Glomerular endothelial cell (primary cell): ENCODE results near the gene APH1A. TPM values are rescaled to one million over a fixed set of nuclear protein-coding genes. Genes with fewer than 3 reads are reported as not detected.
"Not testable (repeated sequence)": the region's sequence is repeated elsewhere in the genome, so short reads cannot be mapped to it uniquely, and the experiment has no call there.

Experiments used
- DNase-seq: peaks from one replicate; pipeline ENCODE4 v3.0.0-alpha.2; 2011; ENCODE audit warnings: low read depth, low spot score; ENCODE audit errors: extremely low read depth
- total RNA-seq: library from RNA; depleted of rRNA; stranded (reverse); fragments of >200 nt; gene quantifications from 2 replicates; pipeline ENCODE4 v1.2.3, GENCODE V29; 2015

Gene APH1A
- total RNA-seq, 1 donor from 2014 or later: 151 TPM

- no peak for DNase-seq
These were observed 635 bp upstream of the APH1A start for GRCh38 chr1:150269451-150269850.

GRCh38 chr1:150268340-150268704 is 494 bp downstream of the APH1A start:
- DNase-seq: no peak

- DNase-seq: no peak
These were observed 920 bp downstream of the APH1A start for GRCh38 chr1:150267896-150268295.

- no peak for DNase-seq
These were observed 5.3 kb downstream of the APH1A start for GRCh38 chr1:150263549-150263948.

DNA sequence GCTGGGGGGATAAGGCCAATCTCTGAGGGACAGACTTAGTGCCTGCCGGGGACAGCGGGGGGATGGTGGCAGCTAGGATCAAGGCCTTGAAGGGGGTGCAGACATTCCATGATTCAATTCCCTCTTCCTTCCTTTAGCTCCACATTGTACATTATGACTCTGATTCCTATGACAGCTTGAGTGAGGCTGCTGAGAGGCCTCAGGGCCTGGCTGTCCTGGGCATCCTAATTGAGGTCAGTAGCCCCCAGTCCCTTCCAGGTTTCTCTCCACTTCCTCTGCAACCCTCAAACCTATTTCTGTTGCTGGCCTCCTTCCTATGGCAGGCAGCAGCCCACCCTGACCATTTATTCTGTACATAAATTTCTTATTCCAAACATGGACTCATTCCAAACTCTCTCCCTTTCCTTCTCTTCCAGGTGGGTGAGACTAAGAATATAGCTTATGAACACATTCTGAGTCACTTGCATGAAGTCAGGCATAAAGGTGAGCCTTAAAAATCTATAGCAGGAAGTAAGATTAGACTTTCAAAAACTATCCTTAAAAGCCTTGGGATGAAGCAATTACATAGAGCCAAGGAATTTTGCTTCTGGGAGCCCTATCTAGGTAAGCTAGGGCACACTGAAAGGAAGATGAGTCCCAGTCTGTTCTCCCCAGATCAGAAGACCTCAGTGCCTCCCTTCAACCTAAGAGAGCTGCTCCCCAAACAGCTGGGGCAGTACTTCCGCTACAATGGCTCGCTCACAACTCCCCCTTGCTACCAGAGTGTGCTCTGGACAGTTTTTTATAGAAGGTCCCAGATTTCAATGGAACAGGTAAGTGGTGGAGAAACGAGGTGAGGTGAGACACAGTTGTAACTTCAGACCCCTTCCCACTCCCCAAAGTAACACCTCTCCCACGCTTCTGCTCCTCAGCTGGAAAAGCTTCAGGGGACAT is 6.2 kb downstream of the APH1A start:
- DNase-seq: no peak

DNA sequence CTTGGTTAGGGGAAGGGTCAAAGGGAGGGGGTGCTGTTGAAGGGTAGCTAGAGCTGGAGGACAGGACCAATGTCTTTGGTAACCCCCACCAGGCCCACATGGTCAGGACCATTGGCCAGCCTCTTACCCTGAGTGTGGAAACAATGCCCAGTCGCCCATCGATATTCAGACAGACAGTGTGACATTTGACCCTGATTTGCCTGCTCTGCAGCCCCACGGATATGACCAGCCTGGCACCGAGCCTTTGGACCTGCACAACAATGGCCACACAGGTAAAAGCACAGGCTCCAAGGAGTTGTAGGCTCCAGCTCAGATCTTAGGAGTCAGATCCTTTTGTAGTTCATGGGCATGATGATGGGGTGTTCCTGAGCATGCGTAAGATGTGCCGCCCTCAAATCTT is 7.4 kb downstream of the APH1A start:
- no peak for DNase-seq

DNA sequence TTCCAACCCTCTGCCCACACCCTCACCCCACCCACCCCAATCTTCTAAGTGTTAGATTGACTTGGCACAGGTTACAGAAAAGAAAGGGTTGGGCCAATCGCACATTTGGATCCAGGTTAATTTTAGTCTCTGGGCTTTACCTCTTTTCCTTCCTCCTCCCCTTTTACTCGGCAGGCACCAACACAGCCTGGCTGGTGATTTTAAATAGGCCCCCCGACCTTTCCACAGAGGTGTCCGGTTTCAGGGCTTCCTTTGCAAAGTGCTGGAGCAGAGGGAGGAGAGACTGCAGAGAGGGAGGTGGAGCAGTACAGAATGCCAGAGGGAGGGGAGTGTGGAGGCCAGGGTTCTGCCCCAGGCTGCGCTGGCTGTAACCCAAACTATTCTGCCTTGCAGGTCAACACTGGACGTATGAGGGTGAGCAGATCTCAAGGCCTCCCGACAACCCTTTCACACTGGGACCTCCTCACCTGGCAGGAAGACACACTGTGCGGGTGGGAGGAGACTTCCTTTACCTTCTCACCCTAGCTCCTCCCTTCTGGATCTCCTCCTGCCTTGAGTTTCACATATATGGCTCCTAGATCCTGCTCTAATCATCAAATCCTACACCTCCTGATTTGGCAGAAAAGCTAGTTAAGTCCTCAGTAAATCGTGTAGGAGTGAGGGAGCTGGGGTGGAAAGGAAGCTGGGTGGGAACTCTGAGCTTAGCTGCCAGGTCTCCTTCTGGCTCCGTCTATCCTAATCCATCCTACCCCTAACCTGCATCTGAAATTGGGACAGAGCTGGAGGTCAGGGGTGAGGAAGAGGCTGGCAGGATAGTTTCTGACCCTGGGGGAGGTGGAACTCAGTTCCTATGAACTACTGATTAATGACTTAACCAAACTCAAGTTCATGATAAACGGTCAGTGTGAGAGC is 8.8 kb downstream of the APH1A start:
- DNase-seq: no peak

- no peak for DNase-seq
These were observed 9.6 kb downstream of the APH1A start for GRCh38 chr1:150259217-150259616.

DNA sequence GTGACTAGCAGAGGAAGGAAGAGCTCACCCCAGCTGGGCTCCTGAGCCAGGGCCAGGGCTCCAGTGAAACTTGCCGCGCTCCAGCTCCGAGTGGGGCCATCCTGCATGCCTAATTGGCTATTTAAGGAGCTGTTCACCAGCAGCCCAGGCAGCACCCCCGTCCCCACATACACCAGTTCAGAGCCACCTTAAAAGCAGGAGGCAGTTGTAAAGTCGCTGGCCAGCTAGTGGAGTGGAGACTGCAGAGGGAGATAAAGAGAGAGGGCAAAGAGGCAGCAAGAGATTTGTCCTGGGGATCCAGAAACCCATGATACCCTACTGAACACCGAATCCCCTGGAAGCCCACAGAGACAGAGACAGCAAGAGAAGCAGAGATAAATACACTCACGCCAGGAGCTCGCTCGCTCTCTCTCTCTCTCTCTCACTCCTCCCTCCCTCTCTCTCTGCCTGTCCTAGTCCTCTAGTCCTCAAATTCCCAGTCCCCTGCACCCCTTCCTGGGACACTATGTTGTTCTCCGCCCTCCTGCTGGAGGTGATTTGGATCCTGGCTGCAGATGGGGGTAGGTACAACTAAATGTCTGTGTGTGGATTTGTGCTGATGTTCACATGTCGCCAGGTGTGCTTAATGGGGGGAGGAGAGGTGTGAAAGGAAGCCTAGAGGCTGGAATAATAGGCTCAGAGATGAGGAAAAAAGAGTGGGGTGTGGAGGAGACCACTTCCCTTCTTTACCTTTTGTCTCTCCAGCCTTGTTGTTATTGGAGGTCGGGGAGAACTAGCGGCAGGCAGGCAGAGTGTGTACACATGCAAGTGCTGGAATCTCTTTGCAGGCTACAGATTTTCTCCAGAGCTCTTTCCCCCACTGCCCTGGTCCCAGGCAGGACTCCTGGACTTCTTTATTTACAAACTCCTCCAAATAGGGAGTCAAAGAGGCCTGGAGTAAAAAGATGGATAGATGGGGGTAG is 10.9 kb downstream of the APH1A start, which contains the start of gene CA14:
TSS of gene CA14 (plus strand) at position 151 of the 962 bp plus-strand sequence. CDS start at position 506, 355 bp downstream.
- no peak for DNase-seq

DNA sequence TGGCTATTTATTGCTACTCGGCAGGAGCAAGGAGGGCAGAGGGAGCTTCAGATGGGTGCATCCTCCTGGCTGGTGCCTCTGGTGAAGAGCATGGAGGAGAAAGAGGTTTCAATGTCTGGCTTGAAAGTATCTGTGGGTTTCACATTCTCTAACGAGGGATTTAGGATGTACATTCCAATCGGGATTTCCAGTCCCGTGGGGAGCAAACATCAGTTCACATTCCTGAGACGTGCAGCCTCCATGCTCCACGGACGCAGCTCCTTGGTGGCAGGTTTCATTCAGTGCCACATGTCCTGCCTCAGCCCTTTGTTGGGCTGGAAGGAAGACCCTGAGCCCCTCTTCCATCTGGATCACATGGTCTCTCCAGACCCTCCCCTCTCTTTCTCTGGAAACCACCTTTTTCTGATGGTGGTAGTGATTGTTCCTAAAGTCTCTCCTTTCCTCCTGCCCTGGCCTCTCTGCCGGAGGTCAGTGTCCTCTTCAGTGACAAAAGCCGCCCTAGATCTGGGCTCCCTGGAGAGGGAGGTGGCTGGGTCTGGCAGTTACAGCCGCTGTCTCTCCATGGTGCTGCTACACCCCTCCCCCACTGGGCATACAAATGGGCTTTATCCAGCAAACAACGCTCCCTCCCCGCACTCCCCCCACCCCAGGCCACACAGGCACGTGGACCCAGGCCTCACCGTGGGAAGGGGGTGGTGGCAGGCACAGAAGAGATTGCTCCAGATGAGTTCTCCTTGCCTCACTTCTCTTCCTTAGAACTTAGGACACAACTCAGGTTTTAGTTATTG is 12.1 kb downstream of the APH1A start:
- DNase-seq: no peak

DNA sequence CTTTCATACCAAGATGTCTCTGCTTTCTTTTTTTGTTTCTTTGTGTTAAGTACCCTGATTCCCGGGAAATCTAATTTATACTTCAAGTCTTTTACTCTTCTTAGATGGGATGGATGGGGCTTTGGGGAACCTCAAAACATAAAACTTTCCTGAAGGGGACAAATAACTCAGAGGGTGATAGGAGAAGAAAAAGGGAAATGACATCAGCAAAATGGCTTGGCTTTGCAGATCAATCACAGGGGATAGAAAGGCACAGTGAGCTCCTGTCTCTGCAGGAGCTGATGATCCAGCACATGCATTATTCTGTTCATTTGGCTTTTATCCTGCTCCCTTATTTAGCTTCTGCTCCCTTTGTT is 12.6 kb downstream of the APH1A start:
- no peak for DNase-seq

- no peak for DNase-seq
These were observed 18.9 kb downstream of the APH1A start for GRCh38 chr1:150249936-150250335.

GRCh38 chr1:150243003-150243402 is 25.8 kb downstream of the APH1A start:
- no peak for DNase-seq

GRCh38 chr1:150237746-150238145 is 31.1 kb downstream of the APH1A start:
- no peak for DNase-seq

DNA sequence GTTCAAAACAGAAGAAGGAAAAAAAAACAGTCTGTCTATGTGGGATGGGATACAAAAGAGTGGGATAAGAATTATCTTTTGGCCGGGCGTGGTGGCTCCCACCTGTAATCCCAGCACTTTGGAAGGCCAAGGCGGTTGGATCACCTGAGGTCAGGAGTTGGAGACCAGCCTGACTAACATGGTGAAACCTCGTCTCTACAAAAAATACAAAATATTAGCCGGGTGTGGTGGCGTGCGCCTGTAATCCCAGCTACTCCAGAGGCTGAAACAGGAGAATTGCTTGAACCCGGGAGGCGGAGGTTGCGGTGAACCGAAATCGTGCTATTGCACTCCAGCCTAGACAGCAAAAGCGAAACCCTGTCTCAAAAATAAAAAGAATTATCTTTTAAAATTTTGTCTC is 31.6 kb downstream of the APH1A start:
- DNase-seq: not testable (repeated sequence)

- no peak for DNase-seq
These were observed 32.2 kb downstream of the APH1A start for GRCh38 chr1:150236614-150237100.

DNA sequence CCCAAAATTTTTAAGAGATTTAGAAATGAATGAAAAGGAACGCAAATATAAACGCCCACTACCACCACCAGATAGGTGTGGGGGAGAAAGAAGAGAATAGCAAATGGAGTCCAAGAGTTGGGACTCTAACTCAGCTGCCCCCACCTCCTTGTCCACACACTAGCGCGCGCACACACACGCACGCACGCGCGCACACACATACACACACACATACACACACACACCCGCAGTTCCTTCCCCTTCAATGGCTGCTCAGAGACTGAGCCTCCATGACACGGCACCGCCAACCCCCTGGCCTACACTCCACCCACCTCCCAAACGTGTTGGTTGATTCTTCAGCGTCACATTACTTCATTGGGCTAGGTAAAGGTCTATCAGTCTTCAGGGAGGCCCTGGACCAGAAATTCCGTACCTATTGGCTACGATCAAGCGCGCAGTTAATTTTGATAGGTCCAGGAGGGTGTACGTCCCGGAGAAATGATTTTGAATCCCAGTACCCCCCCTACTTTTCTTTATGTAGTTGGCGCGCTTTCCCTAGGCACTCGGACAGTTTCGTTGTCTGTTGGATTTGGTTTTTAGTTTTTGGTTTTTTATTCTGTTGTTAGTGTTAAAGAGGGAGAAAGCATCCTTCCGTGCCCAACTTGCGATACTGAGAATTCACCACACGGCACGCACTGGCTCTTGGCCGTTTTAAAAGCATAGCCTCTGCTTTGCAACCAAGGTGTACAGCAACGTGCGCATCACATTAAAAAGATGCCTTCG is 32.8 kb downstream of the APH1A start, which contains the start of gene ANP32E:
TSS of gene ANP32E (minus strand) at position 261 of the 762 bp plus-strand sequence. CDS start 326 bp downstream, outside the sequence.
- DNase-seq: peak; percentile 99

GRCh38 chr1:150235294-150235851 is 33.4 kb downstream of the APH1A start:
- DNase-seq: no peak
